MM.1S (cell line): Measurements from ENCODE around the gene CPB2.

Experiments used
- DNase-seq: peaks from one replicate; pipeline ENCODE4 v3.0.0-alpha.2; 2015
- H2AFZ ChIP-seq: fragments of 300-600 bp; sonication (generic); 2 replicates; pipeline ENCODE4 v1.6.0; 2016; ENCODE audit warnings: antibody characterized with exemption, low read length
- H3F3A ChIP-seq: fragments of 300-600 bp; sonication (generic); 2 replicates; pipeline ENCODE4 v1.6.1; 2016; ENCODE audit warnings: mild to moderate bottlenecking, antibody characterized with exemption, low read length, moderate library complexity, mixed read lengths; ENCODE audit not compliant: insufficient read depth
- H3K27ac ChIP-seq: fragments of 300-600 bp; sonication (generic); 2 replicates; pipeline ENCODE4 v1.5.1; 2016; ENCODE audit warnings: mild to moderate bottlenecking, low read length
- H3K27me3 ChIP-seq: fragments of 300-600 bp; sonication (generic); replicated peaks from 2 replicates; pipeline ENCODE4 v1.6.0; 2016; ENCODE audit warnings: low read length; ENCODE audit not compliant: insufficient read depth
- H3K36me3 ChIP-seq: fragments of 300-600 bp; sonication (generic); replicated peaks from 2 replicates; pipeline ENCODE4 v1.6.1; 2016; ENCODE audit warnings: mild to moderate bottlenecking, low read length, mixed read lengths; ENCODE audit not compliant: insufficient read depth
- H3K4me1 ChIP-seq: fragments of 300-600 bp; sonication (generic); 2 replicates; pipeline ENCODE4 v1.6.1; 2016; ENCODE audit warnings: low read length, mixed read lengths
- H3K4me2 ChIP-seq: fragments of 300-600 bp; sonication (generic); 2 replicates; pipeline ENCODE4 v1.6.0; 2016; ENCODE audit warnings: low read depth, low read length
- H3K4me3 ChIP-seq: fragments of 300-600 bp; sonication (generic); 2 replicates; pipeline ENCODE4 v1.5.1; 2016; ENCODE audit warnings: low read length, mixed read lengths
- H3K79me2 ChIP-seq: fragments of 300-600 bp; sonication (generic); 2 replicates; pipeline ENCODE4 v1.6.1; 2016; ENCODE audit warnings: mixed run types, low read length, mixed read lengths
- H3K9ac ChIP-seq: fragments of 300-600 bp; sonication (generic); 2 replicates; pipeline ENCODE4 v1.6.1; 2016; ENCODE audit warnings: low read length, mixed read lengths
- H3K9me2 ChIP-seq: fragments of 300-600 bp; sonication (generic); replicated peaks from 2 replicates; pipeline ENCODE4 v1.6.1; 2016; ENCODE audit warnings: mild to moderate bottlenecking, low read length, mixed read lengths; ENCODE audit not compliant: insufficient read depth
- H3K9me3 ChIP-seq: fragments of 300-600 bp; sonication (generic); replicated peaks from 2 replicates; pipeline ENCODE4 v1.6.1; 2016; ENCODE audit warnings: mild to moderate bottlenecking, low read length, mixed read lengths; ENCODE audit not compliant: insufficient read depth
- H4K20me1 ChIP-seq: fragments of 300-600 bp; sonication (generic); 2 replicates; pipeline ENCODE4 v1.6.1; 2016; ENCODE audit warnings: mild to moderate bottlenecking, low read length, moderate library complexity, mixed read lengths; ENCODE audit not compliant: insufficient read depth
- CTCF ChIP-seq: fragments of 300-600 bp; sonication (generic); IDR thresholded peaks from 2 replicates; pipeline ENCODE4 v1.5.1; 2016; ENCODE audit warnings: antibody characterized with exemption, low read length, mixed read lengths
- EZH2 ChIP-seq: fragments of 300-600 bp; sonication (generic); optimal IDR thresholded peaks from 2 replicates; pipeline ENCODE3; 2017; ENCODE audit warnings: low read depth, mild to moderate bottlenecking, antibody characterized with exemption, low read length, mixed read lengths
- EZH2phosphoT487 ChIP-seq: fragments of 300-600 bp; sonication (generic); IDR thresholded peaks from 2 replicates; pipeline ENCODE4 v1.6.1; 2018; ENCODE audit warnings: antibody characterized with exemption, low read length

Gene CPB2

GRCh38 chr13:46040763-46041162, 64.1 kb downstream of the CPB2 start:
- DNase-seq: no peak
- no peak overlapping the region for H3K4me3 ChIP-seq
- H3K9ac ChIP-seq: no peak overlapping the region
- TF ChIP-seq CTCF: no peak
- no peak for TF ChIP-seq EZH2
- no peak for TF ChIP-seq EZH2phosphoT487
- no peak overlapping the region for H3K4me2 ChIP-seq
- no peaks in the 10 kb centered on the region for H3K4me1 ChIP-seq
- H3K27me3 ChIP-seq: no peaks in the 10 kb centered on the region
- no peak overlapping the region for H2AFZ ChIP-seq
- H4K20me1 ChIP-seq: no peaks in the 10 kb centered on the region
- H3F3A ChIP-seq: no peaks in the 10 kb centered on the region
- H3K36me3 ChIP-seq: no peaks in the 10 kb centered on the region
- H3K9me2 ChIP-seq: no peaks in the 10 kb centered on the region
- no peaks in the 10 kb centered on the region for H3K9me3 ChIP-seq
- H3K27ac ChIP-seq: no peak overlapping the region
- peaks cover 5% of the 10 kb centered on the region; the same call in 1 of the 2 replicates for H3K79me2 ChIP-seq

GRCh38 chr13:46039411-46040182, 65.2 kb downstream of the CPB2 start:
- Histone ChIP-seq H3K36me3 (no peaks in the 10 kb centered on the region), H3K9me2 (no peaks in the 10 kb centered on the region), H3K79me2 (no peaks in the 10 kb centered on the region), H3K27me3 (no peaks in the 10 kb centered on the region), H3K4me2 (no peak overlapping the region), H4K20me1 (no peaks in the 10 kb centered on the region), H3K9me3 (no peaks in the 10 kb centered on the region), H3K27ac (no peak overlapping the region), H3F3A (no peaks in the 10 kb centered on the region), H3K9ac (no peak overlapping the region), H3K4me3 (no peak overlapping the region), H3K4me1 (no peaks in the 10 kb centered on the region), H2AFZ (no peak overlapping the region)
- no peak for DNase-seq
- no peak for TF ChIP-seq EZH2
- no peak for TF ChIP-seq CTCF
- no peak for TF ChIP-seq EZH2phosphoT487

DNA sequence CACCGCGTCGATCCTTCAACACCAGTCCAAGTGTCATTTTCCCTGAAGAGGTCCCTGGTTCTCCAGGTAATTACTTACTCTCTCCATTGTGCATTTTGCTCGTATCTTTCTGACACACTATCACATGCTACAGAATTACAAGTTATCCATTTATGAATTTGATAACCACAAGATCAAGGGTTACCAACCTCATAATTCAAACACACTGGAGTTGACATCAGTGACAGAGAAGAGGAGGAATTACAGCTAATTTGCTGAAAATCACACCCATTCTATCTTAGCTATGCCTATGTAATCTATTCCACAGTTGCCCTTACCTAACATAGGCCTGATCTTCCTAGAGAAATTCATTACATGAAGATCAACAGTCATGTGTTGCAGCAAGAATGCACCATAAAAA, 66.5 kb downstream of the CPB2 start:
- Histone ChIP-seq H3F3A (no peaks in the 10 kb centered on the region), H3K9ac (no peak overlapping the region), H3K9me3 (no peaks in the 10 kb centered on the region), H3K36me3 (no peaks in the 10 kb centered on the region), H4K20me1 (no peaks in the 10 kb centered on the region), H3K4me3 (no peak overlapping the region), H3K27ac (no peak overlapping the region), H3K4me2 (no peak overlapping the region), H3K4me1 (no peaks in the 10 kb centered on the region), H2AFZ (no peak overlapping the region), H3K79me2 (no peaks in the 10 kb centered on the region), H3K27me3 (no peaks in the 10 kb centered on the region), H3K9me2 (no peaks in the 10 kb centered on the region)
- DNase-seq: no peak
- TF ChIP-seq EZH2phosphoT487: no peak
- TF ChIP-seq EZH2: no peak
- TF ChIP-seq CTCF: no peak
